ENCODE results near the gene TM9SF1. TPM values are rescaled to one million over a fixed set of nuclear protein-coding genes. Genes with fewer than 3 reads are reported as not detected.

TM9SF1 gene
- polyA plus RNA-seq, 3 donors: 14.6 to 56.0 (median 51.1) TPM

GRCh38 chr14:24141097-24141880 is 54.0 kb downstream of the TM9SF1 start, which contains the start of gene EMC9:
Gene EMC9, minus strand, starts transcription at chr14:24141591. Its CDS starts 287 bp downstream, at chr14:24141304.
- H3K79me2 ChIP-seq (ENCODE audit: insufficient read depth, low read length): peaks cover 78% of the 10 kb centered on the region
- H2AFZ ChIP-seq (ENCODE audit: insufficient read depth, low read depth, low read length, poor library complexity, severe bottlenecking): peak within 1 kb of the TSS; percentile 90
- H3K36me3 ChIP-seq (replicated peaks in 1 of 2; ENCODE audit: control insufficient read depth in 1 of 2, insufficient read depth in 2 of 2, low read length in 2 of 2): peaks cover 42 to 53% of the 10 kb centered on the region in 2 donors
- peak within 1 kb of the TSS; percentile 83 to 95 (median 92) for H3K27ac Mint-ChIP-seq
- peak; percentile 97 to 100 (median 97) for DNase-seq
- H3K27me3 Mint-ChIP-seq (ENCODE audit: low read depth in 3 of 3): peaks cover 0 to 2% (median 1%) of the 10 kb centered on the region in 3 donors
- TF ChIP-seq CTCF (IDR thresholded peaks at IDR 0.05): peak; percentile 17
- peak within 1 kb of the TSS; percentile 69 to 79 for H3K27ac ChIP-seq (ENCODE audit: low read depth in 1 of 2, low read length in 2 of 2)
- peaks cover 63% of the 10 kb centered on the region for H4K20me1 ChIP-seq (ENCODE audit: insufficient read depth, low read length)
- peak within 1 kb of the TSS; percentile 74 for H3K9ac ChIP-seq (ENCODE audit: insufficient read depth, low read length, poor library complexity, severe bottlenecking)
- peak within 1 kb of the TSS; percentile 87 to 91 for H3K4me3 Mint-ChIP-seq
- peaks cover 51 to 65% of the 10 kb centered on the region in 2 donors for H3K4me1 ChIP-seq (ENCODE audit: control insufficient read depth in 1 of 2, insufficient read depth in 2 of 2, low read length in 2 of 2)
- no peaks in the 10 kb centered on the region for H3K9me3 Mint-ChIP-seq
- no peaks in the 10 kb centered on the region for H3K9me3 ChIP-seq (replicated peaks in 1 of 2; ENCODE audit: control insufficient read depth in 1 of 2, insufficient read depth in 1 of 2, low read length in 2 of 2)
- under 1% methylated on average over 65 of the region's 65 CpGs for WGBS (ENCODE audit: insufficient coverage)
- H3K4me3 ChIP-seq (replicated peaks in 1 of 3; ENCODE audit: low read depth in 2 of 3, low read length in 3 of 3): peak within 1 kb of the TSS; percentile 70 to 92 (median 81)
- H3K4me1 Mint-ChIP-seq: peaks cover 70% of the 10 kb centered on the region
- peak within 1 kb of the TSS; percentile 99 for H3K4me2 ChIP-seq (replicated peaks; ENCODE audit: extremely low read depth, low read length, poor library complexity, severe bottlenecking)
- H3K27me3 ChIP-seq (ENCODE audit: control insufficient read depth in 2 of 2, insufficient read depth in 2 of 2, low read length in 2 of 2): no peaks in the 10 kb centered on the region
- intact Hi-C loops (cut with micrococcal nuclease): no loop called here
- peaks cover 53 to 57% of the 10 kb centered on the region in 2 donors for H3K36me3 Mint-ChIP-seq

GRCh38 chr14:24139272-24139934 is 55.8 kb downstream of the TM9SF1 start:
- Histone ChIP-seq H3K27me3 (ENCODE audit: control insufficient read depth in 2 of 2, insufficient read depth in 2 of 2, low read length in 2 of 2) (no peaks in the 10 kb centered on the region), H3K79me2 (ENCODE audit: insufficient read depth, low read length) (peaks cover 62% of the 10 kb centered on the region), H3K4me2 (replicated peaks; ENCODE audit: extremely low read depth, low read length, poor library complexity, severe bottlenecking) (no peak overlapping the region), H3K9ac (ENCODE audit: insufficient read depth, low read length, poor library complexity, severe bottlenecking) (no peak overlapping the region), H3K27ac (ENCODE audit: low read depth in 1 of 2, low read length in 2 of 2) (peak overlapping the region in 1 of 2 donors; percentile 3), H3K9me3 (replicated peaks in 1 of 2; ENCODE audit: control insufficient read depth in 1 of 2, insufficient read depth in 1 of 2, low read length in 2 of 2) (no peaks in the 10 kb centered on the region), H3K4me1 (ENCODE audit: control insufficient read depth in 1 of 2, insufficient read depth in 2 of 2, low read length in 2 of 2) (peaks cover 42 to 56% of the 10 kb centered on the region in 2 donors), H2AFZ (ENCODE audit: insufficient read depth, low read depth, low read length, poor library complexity, severe bottlenecking) (no peak overlapping the region), H3K36me3 (replicated peaks in 1 of 2; ENCODE audit: control insufficient read depth in 1 of 2, insufficient read depth in 2 of 2, low read length in 2 of 2) (peaks cover 37 to 47% of the 10 kb centered on the region in 2 donors), H3K4me3 (replicated peaks in 1 of 3; ENCODE audit: low read depth in 2 of 3, low read length in 3 of 3) (no peak overlapping the region), H4K20me1 (ENCODE audit: insufficient read depth, low read length) (peaks cover 46% of the 10 kb centered on the region)
- H3K4me3 Mint-ChIP-seq: no peak overlapping the region
- H3K27ac Mint-ChIP-seq: peak overlapping the region in 3 of 7 donors; percentile 1 to 71 (median 13)
- no peaks in the 10 kb centered on the region for H3K9me3 Mint-ChIP-seq
- H3K4me1 Mint-ChIP-seq: peaks cover 62% of the 10 kb centered on the region
- H3K27me3 Mint-ChIP-seq (ENCODE audit: low read depth in 3 of 3): peaks cover 0 to 2% (median 1%) of the 10 kb centered on the region in 3 donors
- H3K36me3 Mint-ChIP-seq: peaks cover 47 to 49% of the 10 kb centered on the region in 2 donors
- no peak for TF ChIP-seq CTCF (IDR thresholded peaks at IDR 0.05)
- no peak for DNase-seq
- 100% methylated on average over 2 of the region's 9 CpGs for WGBS (ENCODE audit: insufficient coverage)
- intact Hi-C loops (cut with micrococcal nuclease): loop anchor here in 1 of 2 donors (10.0 kb wide), 1 partner anchor 95 kb away; the partner anchor contains the start of genes GMPR2 and NEDD8

All from CD14-positive monocyte (primary cell).